Activated naive CD8-positive, alpha-beta T cell treated with anti-CD3 and anti-CD28 coated beads, Interleukin-2, amount 10 ng/mL, durations not matched to agents 7 days and 5 days (primary cell): ENCODE data around the gene FMO3. TPM values are rescaled to one million over a fixed set of nuclear protein-coding genes. Genes with fewer than 3 reads are reported as not detected.

Source experiments
- ATAC-seq: fragments of 150-1000 bp; cut with Tn5 transposase; one replicate; pipeline ENCODE4 v1.10.0; 2021; ENCODE audit warnings: low read depth, moderate library complexity
- POLR2A ChIA-PET: fragments of 350-600 bp; sonication (Branson Sonifier 250); formaldehyde crosslinking; loops from one replicate; lab custom pipeline; 2021; ENCODE audit warnings: antibody characterized with exemption; lab: Charles Lee
- DNase-seq: peaks from one replicate; pipeline ENCODE4 v3.0.0; 2021
- H3K27ac Mint-ChIP-seq: one replicate; pipeline ENCODE4 v1.8.0; 2022; ENCODE audit warnings: mild to moderate bottlenecking, mixed read lengths
- H3K27me3 Mint-ChIP-seq: one replicate; pipeline ENCODE4 v1.8.0; 2022; ENCODE audit warnings: mild to moderate bottlenecking, moderate library complexity, mixed read lengths
- H3K36me3 Mint-ChIP-seq: one replicate; pipeline ENCODE4 v1.8.0; 2021; ENCODE audit warnings: mild to moderate bottlenecking, mixed read lengths
- H3K4me1 Mint-ChIP-seq: one replicate; pipeline ENCODE4 v1.8.0; 2021; ENCODE audit warnings: mixed read lengths
- H3K4me3 Mint-ChIP-seq: one replicate; pipeline ENCODE4 v1.8.0; 2022; ENCODE audit warnings: mild to moderate bottlenecking, moderate library complexity, mixed read lengths
- H3K9me3 Mint-ChIP-seq: one replicate; pipeline ENCODE4 v1.8.0; 2021; ENCODE audit warnings: mixed read lengths
- total RNA-seq, 2 experiments: library from RNA; stranded (reverse); gene quantifications; one replicate each; pipeline ENCODE4 v1.2.3, GENCODE V29; 2021

The FMO3 gene
- total RNA-seq, 2 experiments from 2014 or later: not detected

- peaks cover under 1% of the 10 kb centered on the region for H3K27me3 Mint-ChIP-seq
- H3K27ac Mint-ChIP-seq: no peak overlapping the region
- H3K4me3 Mint-ChIP-seq: no peak overlapping the region
- ATAC-seq (no peak), DNase-seq (no peak)
- peaks cover 3% of the 10 kb centered on the region for H3K9me3 Mint-ChIP-seq
- POLR2A ChIA-PET: no interaction called here
- H3K36me3 Mint-ChIP-seq: no peaks in the 10 kb centered on the region
- H3K4me1 Mint-ChIP-seq: no peaks in the 10 kb centered on the region
Observed at GRCh38 chr1:171127099-171127498, 36.4 kb downstream of the FMO3 start.

- no peak overlapping the region for H3K27ac Mint-ChIP-seq
- DNase-seq: no peak
Observed at GRCh38 chr1:171127501-171127900, 36.8 kb downstream of the FMO3 start.

GRCh38 chr1:171128463-171128862 lies 37.8 kb downstream of the FMO3 start:
- DNase-seq (no peak), ATAC-seq (no peak)
- H3K27me3 Mint-ChIP-seq: no peaks in the 10 kb centered on the region
- H3K27ac Mint-ChIP-seq: no peak overlapping the region
- no peaks in the 10 kb centered on the region for H3K36me3 Mint-ChIP-seq
- H3K9me3 Mint-ChIP-seq: peaks cover 3% of the 10 kb centered on the region
- POLR2A ChIA-PET: no interaction called here
- H3K4me3 Mint-ChIP-seq: no peak overlapping the region
- H3K4me1 Mint-ChIP-seq: no peaks in the 10 kb centered on the region

More at GRCh38 chr1:171127501-171127900, 36.8 kb downstream of the FMO3 start:
- no peak for ATAC-seq
- POLR2A ChIA-PET: no interaction called here
- Mint-ChIP-seq H3K4me3 (no peak overlapping the region), H3K27me3 (no peaks in the 10 kb centered on the region), H3K9me3 (peaks cover 3% of the 10 kb centered on the region), H3K4me1 (no peaks in the 10 kb centered on the region), H3K36me3 (no peaks in the 10 kb centered on the region)

- POLR2A ChIA-PET: no interaction called here
Observed at GRCh38 chr1:171134204-171134923, 43.7 kb downstream of the FMO3 start.

GRCh38 chr1:171137580-171137979 lies 46.9 kb downstream of the FMO3 start:
- no peak overlapping the region for H3K27ac Mint-ChIP-seq
- POLR2A ChIA-PET: no interaction called here
- H3K4me3 Mint-ChIP-seq: no peak overlapping the region
- DNase-seq (no peak), ATAC-seq (no peak)
- no peaks in the 10 kb centered on the region for H3K27me3 Mint-ChIP-seq
- H3K9me3 Mint-ChIP-seq: no peaks in the 10 kb centered on the region
- no peaks in the 10 kb centered on the region for H3K36me3 Mint-ChIP-seq
- no peaks in the 10 kb centered on the region for H3K4me1 Mint-ChIP-seq

More at GRCh38 chr1:171134204-171134923, 43.7 kb downstream of the FMO3 start:
- no peak for ATAC-seq
- Mint-ChIP-seq H3K36me3 (no peaks in the 10 kb centered on the region), H3K4me3 (no peak overlapping the region), H3K27me3 (no peaks in the 10 kb centered on the region), H3K4me1 (no peaks in the 10 kb centered on the region), H3K9me3 (no peaks in the 10 kb centered on the region), H3K27ac (no peak overlapping the region)
- DNase-seq: no peak

- H3K27ac Mint-ChIP-seq: no peak overlapping the region
- H3K27me3 Mint-ChIP-seq: peaks cover 3% of the 10 kb centered on the region
- no peaks in the 10 kb centered on the region for H3K36me3 Mint-ChIP-seq
Observed at GRCh38 chr1:171138980-171139379, 48.3 kb downstream of the FMO3 start.

GRCh38 chr1:171139890-171140289 lies 49.2 kb downstream of the FMO3 start:
- DNase-seq (no peak), ATAC-seq (no peak)
- H3K9me3 Mint-ChIP-seq: no peaks in the 10 kb centered on the region
- H3K4me3 Mint-ChIP-seq: no peak overlapping the region
- POLR2A ChIA-PET: no interaction called here
- peaks cover 3% of the 10 kb centered on the region for H3K27me3 Mint-ChIP-seq
- H3K36me3 Mint-ChIP-seq: no peaks in the 10 kb centered on the region
- H3K4me1 Mint-ChIP-seq: no peaks in the 10 kb centered on the region
- no peak overlapping the region for H3K27ac Mint-ChIP-seq

More at GRCh38 chr1:171138980-171139379, 48.3 kb downstream of the FMO3 start:
- no peak overlapping the region for H3K4me3 Mint-ChIP-seq
- no peaks in the 10 kb centered on the region for H3K4me1 Mint-ChIP-seq
- H3K9me3 Mint-ChIP-seq: no peaks in the 10 kb centered on the region
- POLR2A ChIA-PET: no interaction called here
- no peak for DNase-seq
- ATAC-seq: no peak

- ATAC-seq: no peak
- H3K36me3 Mint-ChIP-seq: no peaks in the 10 kb centered on the region
- POLR2A ChIA-PET: no interaction called here
- no peak overlapping the region for H3K4me3 Mint-ChIP-seq
- no peaks in the 10 kb centered on the region for H3K9me3 Mint-ChIP-seq
- no peaks in the 10 kb centered on the region for H3K4me1 Mint-ChIP-seq
- H3K27me3 Mint-ChIP-seq: peaks cover 3% of the 10 kb centered on the region
- no peak for DNase-seq
- H3K27ac Mint-ChIP-seq: no peak overlapping the region
Observed at GRCh38 chr1:171140401-171140800, 49.7 kb downstream of the FMO3 start.

- DNase-seq: no peak
- Mint-ChIP-seq H3K9me3 (no peaks in the 10 kb centered on the region), H3K36me3 (no peaks in the 10 kb centered on the region), H3K27me3 (peaks cover 3% of the 10 kb centered on the region), H3K4me3 (no peak overlapping the region), H3K4me1 (no peaks in the 10 kb centered on the region), H3K27ac (no peak overlapping the region)
- POLR2A ChIA-PET: no interaction called here
- no peak for ATAC-seq
Observed at GRCh38 chr1:171140956-171141687, 50.4 kb downstream of the FMO3 start.

- Mint-ChIP-seq H3K36me3 (no peaks in the 10 kb centered on the region), H3K4me3 (no peak overlapping the region)
Observed at GRCh38 chr1:171141688-171142415, 51.1 kb downstream of the FMO3 start.

GRCh38 chr1:171142416-171143385 lies 52.0 kb downstream of the FMO3 start:
- Mint-ChIP-seq H3K27ac (no peak overlapping the region), H3K4me1 (no peaks in the 10 kb centered on the region), H3K27me3 (peaks cover 3% of the 10 kb centered on the region), H3K9me3 (no peaks in the 10 kb centered on the region), H3K4me3 (no peak overlapping the region), H3K36me3 (no peaks in the 10 kb centered on the region)
- POLR2A ChIA-PET: no interaction called here
- DNase-seq (no peak), ATAC-seq (no peak)

More at GRCh38 chr1:171141688-171142415, 51.1 kb downstream of the FMO3 start:
- Mint-ChIP-seq H3K9me3 (no peaks in the 10 kb centered on the region), H3K27ac (no peak overlapping the region), H3K4me1 (no peaks in the 10 kb centered on the region), H3K27me3 (peaks cover 3% of the 10 kb centered on the region)
- ATAC-seq (no peak), DNase-seq (no peak)
- POLR2A ChIA-PET: no interaction called here

GRCh38 chr1:171150156-171150555 lies 59.5 kb downstream of the FMO3 start:
- no peak overlapping the region for H3K4me3 Mint-ChIP-seq
- POLR2A ChIA-PET: no interaction called here
- no peak overlapping the region for H3K27ac Mint-ChIP-seq
- H3K36me3 Mint-ChIP-seq: no peaks in the 10 kb centered on the region
- ATAC-seq: no peak
- DNase-seq: no peak
- no peaks in the 10 kb centered on the region for H3K27me3 Mint-ChIP-seq
- no peaks in the 10 kb centered on the region for H3K4me1 Mint-ChIP-seq
- no peaks in the 10 kb centered on the region for H3K9me3 Mint-ChIP-seq

GRCh38 chr1:171152549-171152948 lies 61.8 kb downstream of the FMO3 start:
- no peaks in the 10 kb centered on the region for H3K4me1 Mint-ChIP-seq

More at GRCh38 chr1:171152549-171152948, 61.8 kb downstream of the FMO3 start:
- POLR2A ChIA-PET: no interaction called here
- Mint-ChIP-seq H3K9me3 (no peaks in the 10 kb centered on the region), H3K36me3 (no peaks in the 10 kb centered on the region), H3K27ac (no peak overlapping the region), H3K4me3 (no peak overlapping the region), H3K27me3 (peaks cover 3% of the 10 kb centered on the region)
- DNase-seq: no peak
- ATAC-seq: no peak
